Measurements from ENCODE around the gene FZD7.
A peak's percentile ranks its signal among the peaks of the same experiment; 100 is the strongest.

The FZD7 gene

GRCh38 chr2:202014318-202014717 is 19.3 kb upstream of the FZD7 start:
- no peak for DNase-seq (ENCODE audit: low read depth in 3 of 3)

- no peak for DNase-seq (ENCODE audit: low read depth in 3 of 3)
Measured at GRCh38 chr2:202014759-202015211, 18.9 kb upstream of the FZD7 start.

- no peak for DNase-seq (ENCODE audit: low read depth in 3 of 3)
Measured at GRCh38 chr2:202015471-202015870, 18.2 kb upstream of the FZD7 start.

DNA sequence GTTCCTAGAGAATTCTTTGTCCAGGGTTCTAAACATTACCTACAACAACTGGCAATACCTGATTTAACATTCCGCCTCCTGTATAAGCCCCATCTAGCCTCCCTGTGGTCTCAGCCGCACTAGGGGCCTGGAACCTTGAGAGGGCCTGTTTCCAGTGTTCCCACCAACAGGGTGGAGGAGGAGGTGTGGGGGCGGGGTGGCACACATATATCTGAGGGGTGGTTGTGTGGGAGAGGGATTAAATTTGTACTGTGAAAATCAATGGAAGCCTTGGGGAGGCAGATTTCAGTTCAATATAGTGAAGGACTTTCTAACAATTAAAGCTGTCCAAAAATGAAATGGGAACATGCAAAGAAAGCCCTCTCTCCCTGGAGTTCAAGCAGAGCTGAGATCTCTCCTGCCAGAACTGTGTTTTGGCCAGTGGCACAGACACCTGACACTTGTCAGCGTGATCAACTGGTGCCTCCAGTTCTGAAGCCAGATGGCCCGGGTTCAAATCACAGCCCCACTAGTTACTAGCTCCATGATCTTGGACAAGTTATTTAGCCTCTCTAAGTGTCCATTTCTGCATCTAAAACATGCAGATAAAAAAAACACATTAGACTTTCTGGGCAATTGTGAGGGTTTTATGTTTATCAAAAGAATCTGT is 17.0 kb upstream of the FZD7 start:
- no peak for DNase-seq (ENCODE audit: low read depth in 3 of 3)

GRCh38 chr2:202017940-202018339 is 15.7 kb upstream of the FZD7 start:
- DNase-seq (ENCODE audit: low read depth in 3 of 3), result no peak

- DNase-seq (ENCODE audit: low read depth in 3 of 3), result no peak
Measured at GRCh38 chr2:202018950-202019349, 14.7 kb upstream of the FZD7 start.

GRCh38 chr2:202019689-202020450 is 13.8 kb upstream of the FZD7 start:
- no peak for DNase-seq (ENCODE audit: low read depth in 3 of 3)

- no peak for DNase-seq (ENCODE audit: low read depth in 3 of 3)
Measured at GRCh38 chr2:202022755-202023154, 10.9 kb upstream of the FZD7 start.

DNA sequence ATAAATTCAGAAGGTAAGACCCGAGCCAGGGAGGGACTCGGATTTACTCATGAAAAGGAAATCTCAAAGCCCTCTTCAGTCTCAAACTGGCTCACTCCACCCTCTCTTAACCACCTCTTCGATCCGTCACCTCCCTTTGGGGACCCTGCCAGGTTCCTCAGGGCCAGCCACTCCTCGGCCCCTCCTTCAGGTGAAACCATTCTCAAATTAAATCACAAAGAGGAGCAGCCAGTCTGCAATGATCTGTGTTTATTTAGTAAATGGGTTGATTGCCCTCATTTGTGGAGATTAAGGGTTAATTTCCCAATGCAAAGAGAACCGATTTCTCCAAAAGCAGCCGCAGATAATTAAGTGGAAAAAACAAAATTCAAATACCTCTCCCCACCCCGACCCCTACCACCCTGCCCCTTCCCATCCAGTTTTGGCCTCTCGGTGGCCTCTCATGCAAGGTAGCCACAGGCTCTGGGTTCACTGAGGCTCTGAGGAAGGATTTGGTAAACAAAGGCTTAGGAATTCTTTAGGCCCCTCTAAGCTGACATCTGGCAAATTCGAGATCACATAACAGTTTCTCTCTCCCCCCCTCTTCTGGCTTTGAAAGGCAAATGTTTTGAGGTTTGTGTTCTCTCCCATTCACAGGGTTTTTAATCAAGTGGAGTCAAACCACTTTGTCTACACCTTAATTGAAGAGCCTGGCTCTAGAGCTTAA is 10.3 kb upstream of the FZD7 start:
- no peak for DNase-seq (ENCODE audit: low read depth in 3 of 3)

DNA sequence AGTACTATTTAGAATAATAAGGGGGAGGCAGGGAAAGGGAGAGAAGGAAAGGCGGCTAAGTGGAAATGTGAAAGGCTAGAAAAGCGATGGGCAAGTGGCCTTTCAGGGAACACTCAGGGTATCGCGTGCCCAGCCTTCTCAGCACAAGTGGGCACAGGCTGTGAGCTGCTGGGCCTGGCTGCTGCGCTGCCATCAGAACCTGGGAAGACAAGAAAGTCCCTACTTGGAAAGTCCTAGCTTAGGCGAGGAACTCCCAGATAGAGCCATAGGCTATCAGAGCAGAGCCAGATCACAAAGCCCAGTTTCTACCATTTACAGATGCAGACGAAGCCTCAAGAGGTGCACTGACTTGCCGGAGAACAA is 9.8 kb upstream of the FZD7 start:
- no peak for DNase-seq (ENCODE audit: low read depth in 3 of 3)

DNA sequence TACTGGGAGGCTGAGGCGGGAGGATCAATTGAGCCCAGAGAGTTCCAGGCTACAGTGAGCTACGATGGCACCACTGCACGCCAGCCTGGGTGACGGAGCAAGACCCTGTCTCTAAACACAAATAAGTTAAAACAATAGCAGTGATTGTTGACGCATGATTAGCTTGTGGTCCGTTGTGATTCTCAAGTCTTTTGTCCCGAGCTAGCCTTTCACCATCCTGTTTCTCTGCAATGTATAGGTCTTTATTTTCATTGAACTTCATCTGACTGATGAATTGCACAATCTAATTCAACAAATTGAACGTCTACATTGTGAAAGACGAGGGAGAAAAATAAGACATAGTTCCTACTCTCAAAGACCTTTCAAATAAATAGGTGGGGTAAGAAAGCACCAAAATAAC is 8.8 kb upstream of the FZD7 start:
- no peak for DNase-seq (ENCODE audit: low read depth in 3 of 3)

DNA sequence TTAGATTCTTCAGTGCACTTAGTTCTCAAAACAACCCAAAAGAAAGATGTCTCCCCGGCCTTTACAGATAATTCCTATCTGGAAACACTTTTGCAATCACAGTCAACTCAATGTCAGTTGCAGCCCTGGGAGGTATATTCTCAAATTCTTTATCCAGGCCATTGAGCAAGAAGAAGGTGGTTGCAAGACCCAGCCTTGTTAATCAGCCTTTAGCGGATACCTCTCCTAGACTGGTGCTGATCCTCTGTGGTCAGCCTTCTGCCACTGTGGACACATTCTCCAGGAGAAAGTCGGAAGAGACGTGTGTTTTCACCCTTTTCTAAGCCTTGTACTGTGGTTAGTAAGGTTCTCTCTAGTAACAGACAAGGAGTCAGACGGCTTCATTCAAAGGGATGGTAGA is 7.8 kb upstream of the FZD7 start:
- no peak for DNase-seq (ENCODE audit: low read depth in 3 of 3)

GRCh38 chr2:202026507-202026906 is 7.1 kb upstream of the FZD7 start:
- DNase-seq (ENCODE audit: low read depth in 3 of 3), result no peak

GRCh38 chr2:202030691-202031090 is 3.0 kb upstream of the FZD7 start:
- no peak for DNase-seq (ENCODE audit: low read depth in 3 of 3)

GRCh38 chr2:202031246-202031951 is 2.3 kb upstream of the FZD7 start:
- DNase-seq (ENCODE audit: low read depth in 3 of 3), result no peak

DNA sequence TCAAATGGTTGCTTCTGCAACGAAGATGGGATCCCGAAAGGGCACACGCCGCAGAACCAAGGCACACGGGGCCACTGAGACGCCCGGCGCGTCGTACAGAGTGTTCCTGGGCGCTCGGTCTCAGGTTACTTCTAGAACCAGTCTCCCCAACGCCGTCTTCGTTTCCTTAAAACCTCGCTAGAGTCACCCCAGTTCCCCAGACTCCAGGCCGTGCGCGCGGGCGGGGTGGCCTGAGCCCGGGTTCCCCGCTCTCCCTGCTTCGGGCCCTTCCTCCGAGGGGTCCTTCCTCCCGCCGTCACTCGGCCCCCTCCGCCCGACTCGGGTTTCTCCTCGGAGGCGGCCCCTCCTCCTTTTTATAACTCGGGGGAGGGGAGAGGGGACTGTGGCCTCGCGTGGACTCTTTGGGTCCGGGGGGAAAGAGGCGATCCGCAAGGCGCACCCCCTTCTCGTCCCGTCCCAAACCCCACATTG is 774 bp upstream of the FZD7 start:
- DNase-seq (ENCODE audit: low read depth in 3 of 3), result peak in 2 of 3 donors; percentile 2 to 13

DNA sequence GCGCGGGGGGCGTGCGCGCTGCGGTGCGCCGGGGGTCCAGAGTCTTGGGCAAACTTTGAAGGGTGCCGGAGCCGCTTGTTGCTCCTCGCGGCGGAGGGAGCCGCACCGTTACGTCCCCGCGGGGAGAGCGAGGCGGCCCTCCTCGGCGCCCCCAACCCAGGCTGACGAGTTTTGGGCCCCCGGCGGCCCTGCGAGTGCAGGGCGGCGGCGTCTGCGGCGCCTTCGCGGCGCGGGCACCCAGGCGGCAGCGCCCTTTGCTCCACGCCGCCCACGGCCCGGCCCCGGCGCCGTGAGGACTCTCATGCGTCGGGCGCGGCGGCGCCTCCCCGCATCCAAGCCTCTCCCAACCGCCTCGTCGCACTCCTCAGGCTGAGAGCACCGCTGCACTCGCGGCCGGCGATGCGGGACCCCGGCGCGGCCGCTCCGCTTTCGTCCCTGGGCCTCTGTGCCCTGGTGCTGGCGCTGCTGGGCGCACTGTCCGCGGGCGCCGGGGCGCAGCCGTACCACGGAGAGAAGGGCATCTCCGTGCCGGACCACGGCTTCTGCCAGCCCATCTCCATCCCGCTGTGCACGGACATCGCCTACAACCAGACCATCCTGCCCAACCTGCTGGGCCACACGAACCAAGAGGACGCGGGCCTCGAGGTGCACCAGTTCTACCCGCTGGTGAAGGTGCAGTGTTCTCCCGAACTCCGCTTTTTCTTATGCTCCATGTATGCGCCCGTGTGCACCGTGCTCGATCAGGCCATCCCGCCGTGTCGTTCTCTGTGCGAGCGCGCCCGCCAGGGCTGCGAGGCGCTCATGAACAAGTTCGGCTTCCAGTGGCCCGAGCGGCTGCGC is 814 bp downstream of the FZD7 start:
- peak in 1 of 3 donors; percentile 26 for DNase-seq (ENCODE audit: low read depth in 3 of 3)

DNA sequence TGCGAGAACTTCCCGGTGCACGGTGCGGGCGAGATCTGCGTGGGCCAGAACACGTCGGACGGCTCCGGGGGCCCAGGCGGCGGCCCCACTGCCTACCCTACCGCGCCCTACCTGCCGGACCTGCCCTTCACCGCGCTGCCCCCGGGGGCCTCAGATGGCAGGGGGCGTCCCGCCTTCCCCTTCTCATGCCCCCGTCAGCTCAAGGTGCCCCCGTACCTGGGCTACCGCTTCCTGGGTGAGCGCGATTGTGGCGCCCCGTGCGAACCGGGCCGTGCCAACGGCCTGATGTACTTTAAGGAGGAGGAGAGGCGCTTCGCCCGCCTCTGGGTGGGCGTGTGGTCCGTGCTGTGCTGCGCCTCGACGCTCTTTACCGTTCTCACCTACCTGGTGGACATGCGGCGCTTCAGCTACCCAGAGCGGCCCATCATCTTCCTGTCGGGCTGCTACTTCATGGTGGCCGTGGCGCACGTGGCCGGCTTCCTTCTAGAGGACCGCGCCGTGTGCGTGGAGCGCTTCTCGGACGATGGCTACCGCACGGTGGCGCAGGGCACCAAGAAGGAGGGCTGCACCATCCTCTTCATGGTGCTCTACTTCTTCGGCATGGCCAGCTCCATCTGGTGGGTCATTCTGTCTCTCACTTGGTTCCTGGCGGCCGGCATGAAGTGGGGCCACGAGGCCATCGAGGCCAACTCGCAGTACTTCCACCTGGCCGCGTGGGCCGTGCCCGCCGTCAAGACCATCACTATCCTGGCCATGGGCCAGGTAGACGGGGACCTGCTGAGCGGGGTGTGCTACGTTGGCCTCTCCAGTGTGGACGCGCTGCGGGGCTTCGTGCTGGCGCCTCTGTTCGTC is 1.7 kb downstream of the FZD7 start:
- DNase-seq (ENCODE audit: low read depth in 3 of 3), result peak in 2 of 3 donors; percentile 3 to 29

- no peak for DNase-seq (ENCODE audit: low read depth in 3 of 3)
Measured at GRCh38 chr2:202035941-202036372, 2.3 kb downstream of the FZD7 start.

DNA sequence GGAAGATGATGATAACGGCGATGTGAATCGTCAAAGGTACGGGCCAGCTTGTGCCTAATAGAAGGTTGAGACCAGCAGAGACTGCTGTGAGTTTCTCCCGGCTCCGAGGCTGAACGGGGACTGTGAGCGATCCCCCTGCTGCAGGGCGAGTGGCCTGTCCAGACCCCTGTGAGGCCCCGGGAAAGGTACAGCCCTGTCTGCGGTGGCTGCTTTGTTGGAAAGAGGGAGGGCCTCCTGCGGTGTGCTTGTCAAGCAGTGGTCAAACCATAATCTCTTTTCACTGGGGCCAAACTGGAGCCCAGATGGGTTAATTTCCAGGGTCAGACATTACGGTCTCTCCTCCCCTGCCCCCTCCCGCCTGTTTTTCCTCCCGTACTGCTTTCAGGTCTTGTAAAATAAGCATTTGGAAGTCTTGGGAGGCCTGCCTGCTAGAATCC is 3.0 kb downstream of the FZD7 start:
- DNase-seq (ENCODE audit: low read depth in 3 of 3), result no peak

Measured in stimulated activated CD4-positive, alpha-beta T cell treated with anti-CD3 and anti-CD28 coated beads, TNF-alpha, amount 100 ng/mL, for 48 hours (primary cell).